ENCODE data around the gene DDX43. TPM values are rescaled to one million over a fixed set of nuclear protein-coding genes. Genes with fewer than 3 reads are reported as not detected.
A peak's percentile ranks its signal among the peaks of the same experiment; 100 is the strongest.
"Not testable (repeated sequence)": the region's sequence is repeated elsewhere in the genome, so short reads cannot be mapped to it uniquely, and the experiment has no call there.

DDX43 gene
- total RNA-seq, 2 experiments from 2014 or later, result 0.15 to 0.29 TPM

DNA sequence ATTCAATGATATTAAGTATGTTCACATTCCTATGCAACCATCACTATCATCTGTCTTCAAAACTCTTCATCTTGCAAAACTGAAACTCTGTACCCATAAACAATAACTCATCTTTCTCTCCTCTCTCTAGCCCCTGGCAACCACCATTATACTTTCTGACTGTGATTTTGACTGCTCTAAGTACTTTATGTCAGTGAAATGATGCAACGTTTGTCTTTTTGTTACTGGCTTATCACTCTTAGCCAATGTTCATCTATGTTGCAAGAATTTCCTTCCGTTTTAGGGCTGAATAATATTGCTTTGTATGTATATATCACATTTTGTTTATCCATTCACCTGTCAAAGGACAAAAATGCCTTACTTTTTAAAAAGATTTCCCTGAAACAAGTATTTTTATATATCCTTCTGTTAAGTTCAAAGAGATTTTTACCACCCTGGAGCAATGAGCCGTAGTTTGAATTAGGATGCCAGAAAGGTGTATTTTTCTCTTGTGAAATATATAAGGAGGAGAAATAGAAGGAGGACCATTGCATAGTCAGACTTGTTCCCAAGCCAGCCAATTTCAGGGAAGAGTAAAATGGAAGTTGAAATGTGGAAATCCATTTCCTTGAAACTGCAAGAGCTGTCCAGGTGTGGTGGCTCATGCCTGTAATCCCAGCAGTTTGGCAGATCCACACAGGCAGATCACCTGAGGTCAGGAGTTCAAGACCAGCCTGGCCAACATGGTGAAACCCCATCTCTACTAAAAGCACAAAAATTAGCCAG, 61.4 kb downstream of the DDX43 start:
- Mint-ChIP-seq H3K4me3 (no peak overlapping the region), H3K36me3 (peaks cover 2% of the 10 kb centered on the region), H3K4me1 (ENCODE audit: low read depth) (peaks cover 28% of the 10 kb centered on the region), H3K27ac (peak overlapping the region; percentile 55), H3K9me3 (no peaks in the 10 kb centered on the region), H3K27me3 (no peaks in the 10 kb centered on the region)
- CTCF ChIA-PET, result no interaction called here
- DNase-seq, result no peak
- intact Hi-C loops (cut with micrococcal nuclease), result no loop called here
- POLR2A ChIA-PET, result no interaction called here

DNA sequence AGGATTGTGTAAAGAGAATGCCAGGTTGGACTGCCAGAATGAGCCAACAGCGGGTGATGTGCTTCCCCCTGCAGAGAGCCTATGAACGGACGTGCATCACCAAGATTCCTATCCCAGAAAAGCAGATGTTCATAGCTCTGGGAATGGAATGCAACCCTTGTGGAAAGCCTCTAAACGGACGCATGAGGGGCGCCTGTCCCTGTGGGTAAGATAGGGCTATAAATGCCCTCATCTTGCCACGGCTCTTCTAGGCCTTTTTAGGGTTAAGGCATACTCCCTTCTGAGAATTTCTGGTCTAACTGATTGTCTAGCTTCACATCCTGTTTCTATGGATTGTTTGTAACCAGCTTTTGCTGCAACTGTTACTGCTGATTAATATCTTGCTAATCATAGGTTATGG, 64.8 kb downstream of the DDX43 start:
- Mint-ChIP-seq H3K4me1 (ENCODE audit: low read depth) (peaks cover 40% of the 10 kb centered on the region), H3K27ac (peak overlapping the region; percentile 97), H3K36me3 (peaks cover 12% of the 10 kb centered on the region), H3K4me3 (peak overlapping the region; percentile 41)
- POLR2A ChIA-PET; H3K27me3 Mint-ChIP-seq; CTCF ChIA-PET; intact Hi-C loops (cut with micrococcal nuclease); H3K9me3 Mint-ChIP-seq; DNase-seq: not testable (repeated sequence)

DNA sequence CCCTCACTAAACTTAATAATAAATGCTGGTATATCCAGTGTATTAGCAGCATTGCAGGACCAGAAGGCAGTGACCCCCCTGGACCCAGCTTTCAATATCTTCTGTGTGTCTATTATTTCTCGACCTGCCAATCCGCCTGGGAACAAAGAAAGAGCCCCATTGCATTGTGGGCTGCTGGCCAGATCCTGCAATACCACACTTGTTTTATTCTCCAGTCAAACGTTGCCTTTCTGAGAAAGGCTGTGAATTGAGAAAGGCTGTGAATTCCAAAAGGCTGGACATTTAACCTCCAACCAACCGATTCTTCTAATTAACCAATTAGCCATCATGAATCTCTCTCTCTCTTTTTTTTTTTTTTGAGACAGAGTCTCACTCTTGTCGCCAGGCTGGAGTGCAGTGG, 65.4 kb downstream of the DDX43 start:
- CTCF ChIA-PET, result no interaction called here
- H3K36me3 Mint-ChIP-seq, result peaks cover 12% of the 10 kb centered on the region
- H3K27ac Mint-ChIP-seq, result peak overlapping the region; percentile 97
- intact Hi-C loops (cut with micrococcal nuclease), result loop anchor here (2.0 to 5.0 kb wide), 2 partner anchors 68 to 1825 kb away; partner anchors contain the start of genes DDX43 and TMEM30A
- POLR2A ChIA-PET, result interaction anchor here (0.7 to 2.1 kb wide), 3 partner anchors 64 to 125 kb away, joined by 3 to 6 read pairs (median 5); no protein-coding TSS in a partner anchor
- H3K4me1 Mint-ChIP-seq (ENCODE audit: low read depth), result peaks cover 40% of the 10 kb centered on the region
- DNase-seq, result no peak
- H3K4me3 Mint-ChIP-seq, result peak overlapping the region; percentile 41
- H3K9me3 Mint-ChIP-seq, result no peaks in the 10 kb centered on the region
- no peaks in the 10 kb centered on the region for H3K27me3 Mint-ChIP-seq

DNA sequence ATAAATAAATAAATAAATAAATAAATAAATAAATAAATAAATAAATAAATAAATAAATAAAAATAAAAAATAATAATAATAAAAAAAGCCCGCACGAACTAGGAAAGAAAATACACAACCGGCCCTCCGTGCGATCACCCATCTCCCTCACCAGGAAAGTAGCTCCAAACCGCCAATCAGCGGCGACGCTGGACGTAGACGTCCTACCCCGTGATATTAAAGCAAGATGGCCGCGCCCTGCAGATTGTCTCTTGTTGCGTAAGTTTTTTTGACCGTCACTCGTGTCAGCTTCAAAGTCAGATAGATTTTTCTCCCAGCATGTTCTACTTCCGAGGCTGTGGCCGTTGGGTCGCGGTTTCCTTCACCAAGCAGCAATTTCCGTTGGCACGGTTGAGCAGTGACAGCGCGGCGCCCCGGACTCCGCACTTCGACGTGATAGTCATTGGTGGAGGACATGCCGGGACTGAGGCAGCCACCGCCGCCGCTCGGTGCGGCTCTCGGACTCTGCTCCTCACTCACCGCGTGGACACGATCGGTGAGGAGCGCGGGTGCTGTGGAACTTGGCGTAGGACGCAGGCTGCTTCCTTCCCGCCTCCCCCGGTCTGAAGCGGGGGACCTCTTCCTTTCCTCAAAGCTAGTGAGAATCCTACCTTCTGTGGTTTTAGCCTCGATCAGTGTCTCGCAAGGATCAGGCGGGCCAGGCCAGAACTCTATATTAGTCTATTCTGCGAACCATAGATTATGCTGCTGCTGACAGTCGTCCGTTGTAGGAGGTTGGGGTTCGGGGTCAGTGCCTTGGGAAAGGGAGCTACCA, 67.1 kb downstream of the DDX43 start, which contains the start of gene MTO1:
Gene MTO1, plus strand, starts transcription at position 201 of the 814 bp plus-strand sequence. Its CDS starts 118 bp downstream, at position 319.
- DNase-seq, result peak; percentile 91
- CTCF ChIA-PET, result interaction anchor here (0.7 to 3.1 kb wide), 12 partner anchors 10 to 191 kb away, joined by 3 to 30 read pairs (median 4); partner anchors contain the start of genes CGAS, EEF1A1 and SLC17A5
- no peaks in the 10 kb centered on the region for H3K9me3 Mint-ChIP-seq
- intact Hi-C loops (cut with micrococcal nuclease), result loop anchor here (1.0 to 5.0 kb wide), 5 partner anchors 9 to 1823 kb away; partner anchors contain the start of genes CGAS, DDX43, EEF1A1 and TMEM30A
- H3K4me1 Mint-ChIP-seq (ENCODE audit: low read depth), result peaks cover 40% of the 10 kb centered on the region
- H3K27ac Mint-ChIP-seq, result peak within 1 kb of the TSS; percentile 97
- H3K27me3 Mint-ChIP-seq, result no peaks in the 10 kb centered on the region
- H3K36me3 Mint-ChIP-seq, result peaks cover 20% of the 10 kb centered on the region
- H3K4me3 Mint-ChIP-seq, result peak within 1 kb of the TSS; percentile 97
- POLR2A ChIA-PET, result interaction anchor here (0.6 to 4.0 kb wide), 13 partner anchors 9 to 192 kb away, joined by 3 to 72 read pairs (median 6); partner anchors contain the start of genes CGAS, EEF1A1 and SLC17A5

Other genes starting within 250 kb of the DDX43 start
- not detected for gene KHDC1L, start 169.3 kb upstream of the DDX43 start, total RNA-seq
- gene KHDC1, start 131.6 kb upstream of the DDX43 start, total RNA-seq, result 1 to 10 TPM; 4.0 to 4.6 TPM
- gene DPPA5, start 40.6 kb upstream of the DDX43 start, total RNA-seq, result not detected
- gene KHDC3L, start 32.2 kb upstream of the DDX43 start, total RNA-seq, result not detected
- under 1 TPM in 1 of 2 experiments, not detected in 1; 0.45 TPM for gene OOEP, start 24.9 kb upstream of the DDX43 start, total RNA-seq
- gene CGAS, start 57.5 kb downstream of the DDX43 start, total RNA-seq, result 10 to 100 TPM; 37.2 to 38.4 TPM
- gene MTO1, start 66.9 kb downstream of the DDX43 start, total RNA-seq, result 10 to 100 TPM; 40.7 to 47.7 TPM
- over 10,000 TPM; 16,691 to 17,144 TPM for gene EEF1A1, start 126.2 kb downstream of the DDX43 start, total RNA-seq

All from activated CD4-positive, alpha-beta memory T cell treated with anti-CD3 and anti-CD28 coated beads for 36 hours (primary cell).